WTC11 (cell line): ENCODE data around the gene BCL7A. TPM values are rescaled to one million over a fixed set of nuclear protein-coding genes. Genes with fewer than 3 reads are reported as not detected.

ENCODE experiments used
- ATAC-seq: fragments of 200-7000 bp; cut with Tn5 transposase; 2 replicates; pipeline ENCODE4 v1.10.0; 2021; ENCODE audit warnings: mild to moderate bottlenecking, moderate library complexity
- CTCF ChIA-PET: fragments of 300-600 bp; sonication (Branson Sonifier 250); formaldehyde crosslinking; loops from one replicate; lab custom pipeline; 2021; ENCODE audit warnings: antibody characterized with exemption; lab: Charles Lee
- POLR2A ChIA-PET: fragments of 350-600 bp; sonication (Branson Sonifier 250); formaldehyde crosslinking; loops from one replicate; lab custom pipeline; 2021; ENCODE audit warnings: antibody characterized with exemption; lab: Charles Lee
- DNase-seq: peaks from one replicate; pipeline ENCODE4 v3.0.0; 2021; ENCODE audit warnings: low spot score
- H3K27ac Mint-ChIP-seq: 2 replicates; pipeline ENCODE4 v1.8.0; 2021; ENCODE audit warnings: mixed read lengths
- H3K27me3 Mint-ChIP-seq: 2 replicates; pipeline ENCODE4 v1.8.0; 2021; ENCODE audit warnings: low read depth, mild to moderate bottlenecking, moderate library complexity, mixed read lengths
- H3K36me3 Mint-ChIP-seq: 2 replicates; pipeline ENCODE4 v1.8.0; 2021; ENCODE audit warnings: mixed read lengths
- H3K4me1 Mint-ChIP-seq: 2 replicates; pipeline ENCODE4 v1.8.0; 2022; ENCODE audit warnings: mixed read lengths
- H3K4me3 Mint-ChIP-seq: 2 replicates; pipeline ENCODE4 v1.8.0; 2021; ENCODE audit warnings: mild to moderate bottlenecking, moderate library complexity, mixed read lengths
- H3K9me3 Mint-ChIP-seq: 2 replicates; pipeline ENCODE4 v1.8.0; 2021; ENCODE audit warnings: mixed read lengths
- ATF3 ChIP-seq: sonication (generic); formaldehyde crosslinking; conservative IDR thresholded peaks from 2 replicates; pipeline ENCODE4 v1.8.1; 2022; ENCODE audit warnings: mild to moderate bottlenecking, missing genetic modification reagents
- ERG ChIP-seq: fragments of 250-450 bp; sonication (Bioruptor Pico); IDR thresholded peaks from 2 replicates; pipeline ENCODE4 v1.8.0; 2021; ENCODE audit warnings: mild to moderate bottlenecking
- FOXP1 ChIP-seq: sonication (generic); formaldehyde crosslinking; IDR thresholded peaks from 2 replicates; pipeline ENCODE4 v1.8.0; 2022; ENCODE audit warnings: missing genetic modification reagents, mild to moderate bottlenecking, moderate library complexity, borderline replicate concordance
- GABPB1 ChIP-seq: sonication (generic); formaldehyde crosslinking; IDR thresholded peaks from 2 replicates; pipeline ENCODE4 v1.8.1; 2023; ENCODE audit warnings: mild to moderate bottlenecking, missing genetic modification reagents
- GTF2I ChIP-seq: fragments of 250-450 bp; sonication (Bioruptor Pico); conservative IDR thresholded peaks from 2 replicates; pipeline ENCODE4 v1.4.0; 2021; ENCODE audit warnings: mild to moderate bottlenecking
- MXD4 ChIP-seq: fragments of 250-450 bp; sonication (Bioruptor Pico); IDR thresholded peaks from 2 replicates; pipeline ENCODE4 v1.8.0; 2021; ENCODE audit warnings: mild to moderate bottlenecking, moderate library complexity, borderline replicate concordance
- NFATC4 ChIP-seq: fragments of 250-450 bp; sonication (Bioruptor Pico); IDR thresholded peaks from 2 replicates; pipeline ENCODE4 v1.9.0; 2021; ENCODE audit warnings: mild to moderate bottlenecking
- NR1H2 ChIP-seq: sonication (generic); formaldehyde crosslinking; IDR thresholded peaks from 2 replicates; pipeline ENCODE4 v1.9.0; 2021; ENCODE audit warnings: mild to moderate bottlenecking, moderate library complexity, missing genetic modification reagents
- NR3C1 ChIP-seq: sonication (generic); formaldehyde crosslinking; conservative IDR thresholded peaks from 2 replicates; pipeline ENCODE4 v1.8.1; 2023; ENCODE audit warnings: low read depth, mild to moderate bottlenecking, missing genetic modification reagents
- PRRX2 ChIP-seq: fragments of 250-450 bp; sonication (Bioruptor Pico); IDR thresholded peaks from 2 replicates; pipeline ENCODE4 v1.8.0; 2021; ENCODE audit warnings: mild to moderate bottlenecking
- USF2 ChIP-seq: sonication (generic); formaldehyde crosslinking; IDR thresholded peaks from 2 replicates; pipeline ENCODE4 v1.8.1; 2023; ENCODE audit warnings: mild to moderate bottlenecking, missing genetic modification reagents, moderate library complexity
- ZNF121 ChIP-seq: sonication (generic); formaldehyde crosslinking; IDR thresholded peaks from 2 replicates; pipeline ENCODE4 v1.8.0; 2023; ENCODE audit warnings: missing genetic modification reagents
- ZNF317 ChIP-seq: sonication (generic); formaldehyde crosslinking; IDR thresholded peaks from 2 replicates; pipeline ENCODE4 v1.8.1; 2023; ENCODE audit warnings: low read depth, mild to moderate bottlenecking, moderate library complexity, missing genetic modification reagents, borderline replicate concordance
- total RNA-seq: library from RNA; stranded (reverse); gene quantifications from 3 replicates; pipeline ENCODE4 v1.2.3, GENCODE V29; 2021
- TF ChIP-seq, protein P1 (sequence below): sonication (generic); formaldehyde crosslinking; IDR thresholded peaks from 2 replicates; pipeline ENCODE4 v1.8.0; 2022; ENCODE audit warnings: mild to moderate bottlenecking, missing genetic modification reagents
- TF ChIP-seq, protein P2 (sequence below): sonication (generic); formaldehyde crosslinking; IDR thresholded peaks from 2 replicates; pipeline ENCODE4 v1.8.1; 2023; ENCODE audit warnings: mild to moderate bottlenecking, missing genetic modification reagents
- TF ChIP-seq, protein P3 (sequence below): sonication (generic); formaldehyde crosslinking; IDR thresholded peaks from 2 replicates; pipeline ENCODE4 v1.8.1; 2023; ENCODE audit warnings: mild to moderate bottlenecking, missing genetic modification reagents, moderate library complexity
- TF ChIP-seq, protein P4 (sequence below): fragments of 200-600 bp; IDR thresholded peaks from 2 replicates; pipeline ENCODE4 v1.8.0; 2022; ENCODE audit warnings: antibody characterized with exemption

BCL7A gene
- total RNA-seq, 1 experiment from 2014 or later: 19.7 TPM

DNA sequence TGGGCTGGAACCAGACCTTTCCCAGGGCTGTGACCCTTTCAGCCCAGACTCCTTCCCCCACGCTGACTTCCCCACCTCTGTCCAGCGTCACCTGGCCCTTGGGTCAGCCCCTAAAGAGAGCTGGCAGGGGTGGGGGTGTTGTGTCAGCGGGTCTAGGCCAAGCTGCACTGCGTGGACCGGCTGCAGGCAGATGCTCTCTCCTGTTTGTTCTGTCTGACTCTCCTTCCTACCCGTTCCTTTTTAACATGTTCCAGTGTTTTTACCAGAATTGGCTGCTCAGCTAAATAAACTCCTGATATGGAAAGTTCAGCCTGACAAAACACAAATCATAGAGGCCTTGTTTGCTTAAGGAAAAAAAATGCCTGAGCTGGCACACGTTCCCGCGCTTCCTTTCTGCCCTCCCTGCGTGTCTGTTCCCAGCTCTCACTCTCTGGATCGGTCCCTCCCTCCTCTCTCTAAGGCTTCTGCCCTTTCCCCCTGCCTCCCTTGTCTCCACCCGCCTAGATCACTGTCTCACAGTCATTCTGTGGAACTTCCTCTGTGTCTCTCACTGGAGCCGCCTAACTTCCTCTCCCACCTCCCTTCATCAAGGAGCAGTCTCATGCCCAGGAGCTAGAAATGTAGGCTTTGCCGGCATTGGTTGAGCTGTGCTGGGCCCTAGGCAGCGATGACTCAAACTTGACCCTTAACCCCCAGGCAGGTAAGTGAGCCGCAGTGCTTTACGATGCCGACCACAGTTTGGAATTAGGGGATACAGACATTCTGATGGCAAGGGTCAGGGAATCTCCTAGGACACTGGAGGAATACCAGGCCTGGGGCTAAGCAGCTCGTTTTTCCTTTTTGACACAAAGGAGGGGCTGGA lies 41.4 kb downstream of the BCL7A start (continued):
- TF ChIP-seq, protein P1, sequence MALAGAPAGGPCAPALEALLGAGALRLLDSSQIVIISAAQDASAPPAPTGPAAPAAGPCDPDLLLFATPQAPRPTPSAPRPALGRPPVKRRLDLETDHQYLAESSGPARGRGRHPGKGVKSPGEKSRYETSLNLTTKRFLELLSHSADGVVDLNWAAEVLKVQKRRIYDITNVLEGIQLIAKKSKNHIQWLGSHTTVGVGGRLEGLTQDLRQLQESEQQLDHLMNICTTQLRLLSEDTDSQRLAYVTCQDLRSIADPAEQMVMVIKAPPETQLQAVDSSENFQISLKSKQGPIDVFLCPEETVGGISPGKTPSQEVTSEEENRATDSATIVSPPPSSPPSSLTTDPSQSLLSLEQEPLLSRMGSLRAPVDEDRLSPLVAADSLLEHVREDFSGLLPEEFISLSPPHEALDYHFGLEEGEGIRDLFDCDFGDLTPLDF: no peak
- TF ChIP-seq NR1H2 (CRISPR knock-in tag) (no peak), GTF2I (no peak), ZNF317 (CRISPR knock-in tag) (no peak), FOXP1 (CRISPR knock-in tag) (no peak), MXD4 (CRISPR knock-in tag) (no peak), GABPB1 (CRISPR knock-in tag) (no peak), ZNF121 (CRISPR knock-in tag) (no peak)
- TF ChIP-seq, protein P2, sequence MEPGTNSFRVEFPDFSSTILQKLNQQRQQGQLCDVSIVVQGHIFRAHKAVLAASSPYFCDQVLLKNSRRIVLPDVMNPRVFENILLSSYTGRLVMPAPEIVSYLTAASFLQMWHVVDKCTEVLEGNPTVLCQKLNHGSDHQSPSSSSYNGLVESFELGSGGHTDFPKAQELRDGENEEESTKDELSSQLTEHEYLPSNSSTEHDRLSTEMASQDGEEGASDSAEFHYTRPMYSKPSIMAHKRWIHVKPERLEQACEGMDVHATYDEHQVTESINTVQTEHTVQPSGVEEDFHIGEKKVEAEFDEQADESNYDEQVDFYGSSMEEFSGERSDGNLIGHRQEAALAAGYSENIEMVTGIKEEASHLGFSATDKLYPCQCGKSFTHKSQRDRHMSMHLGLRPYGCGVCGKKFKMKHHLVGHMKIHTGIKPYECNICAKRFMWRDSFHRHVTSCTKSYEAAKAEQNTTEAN (CRISPR knock-in tag): no peak

GRCh38 chr12:122063694-122064024 lies 42.0 kb downstream of the BCL7A start:
- H3K27me3 Mint-ChIP-seq: no peaks in the 10 kb centered on the region
- peak; percentile 3 for ATAC-seq
- TF ChIP-seq, protein P3, sequence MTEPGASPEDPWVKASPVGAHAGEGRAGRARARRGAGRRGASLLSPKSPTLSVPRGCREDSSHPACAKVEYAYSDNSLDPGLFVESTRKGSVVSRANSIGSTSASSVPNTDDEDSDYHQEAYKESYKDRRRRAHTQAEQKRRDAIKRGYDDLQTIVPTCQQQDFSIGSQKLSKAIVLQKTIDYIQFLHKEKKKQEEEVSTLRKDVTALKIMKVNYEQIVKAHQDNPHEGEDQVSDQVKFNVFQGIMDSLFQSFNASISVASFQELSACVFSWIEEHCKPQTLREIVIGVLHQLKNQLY (CRISPR knock-in tag): no peak
- TF ChIP-seq USF2 (no peak), ATF3 (CRISPR knock-in tag) (no peak), NFATC4 (no peak), NR3C1 (no peak), PRRX2 (CRISPR knock-in tag) (no peak), ERG (CRISPR knock-in tag) (no peak)
- TF ChIP-seq, protein P4, sequence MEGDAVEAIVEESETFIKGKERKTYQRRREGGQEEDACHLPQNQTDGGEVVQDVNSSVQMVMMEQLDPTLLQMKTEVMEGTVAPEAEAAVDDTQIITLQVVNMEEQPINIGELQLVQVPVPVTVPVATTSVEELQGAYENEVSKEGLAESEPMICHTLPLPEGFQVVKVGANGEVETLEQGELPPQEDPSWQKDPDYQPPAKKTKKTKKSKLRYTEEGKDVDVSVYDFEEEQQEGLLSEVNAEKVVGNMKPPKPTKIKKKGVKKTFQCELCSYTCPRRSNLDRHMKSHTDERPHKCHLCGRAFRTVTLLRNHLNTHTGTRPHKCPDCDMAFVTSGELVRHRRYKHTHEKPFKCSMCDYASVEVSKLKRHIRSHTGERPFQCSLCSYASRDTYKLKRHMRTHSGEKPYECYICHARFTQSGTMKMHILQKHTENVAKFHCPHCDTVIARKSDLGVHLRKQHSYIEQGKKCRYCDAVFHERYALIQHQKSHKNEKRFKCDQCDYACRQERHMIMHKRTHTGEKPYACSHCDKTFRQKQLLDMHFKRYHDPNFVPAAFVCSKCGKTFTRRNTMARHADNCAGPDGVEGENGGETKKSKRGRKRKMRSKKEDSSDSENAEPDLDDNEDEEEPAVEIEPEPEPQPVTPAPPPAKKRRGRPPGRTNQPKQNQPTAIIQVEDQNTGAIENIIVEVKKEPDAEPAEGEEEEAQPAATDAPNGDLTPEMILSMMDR: no peak
- DNase-seq: no peak
- peak overlapping the region; percentile 95 for H3K27ac Mint-ChIP-seq
- H3K4me3 Mint-ChIP-seq: peak overlapping the region; percentile 22; the same call in 1 of the 2 replicates
- H3K36me3 Mint-ChIP-seq: peaks cover 22% of the 10 kb centered on the region
- H3K9me3 Mint-ChIP-seq: no peaks in the 10 kb centered on the region
- ChIA-PET POLR2A (interaction anchor here (0.8 to 2.4 kb wide), 2 partner anchors 15 to 269 kb away, joined by 3 to 8 read pairs; partner anchors contain the start of gene MLXIP), CTCF (interaction anchor here (0.6 to 2.7 kb wide), 17 partner anchors 9 to 280 kb away, joined by 3 to 24 read pairs (median 5); partner anchors contain the start of genes CFAP251 and RHOF)
- peaks cover 35% of the 10 kb centered on the region for H3K4me1 Mint-ChIP-seq
